SH-SY5Y (cell line): ENCODE data around the gene PKN1.

ENCODE experiments used
- GATA2 ChIP-seq: IDR thresholded peaks from 2 replicates; pipeline ENCODE4 v1.6.1; 2011; ENCODE audit warnings: mild to moderate bottlenecking, low read depth, low read length
- GATA3 ChIP-seq: IDR thresholded peaks from 2 replicates; pipeline ENCODE4 v1.6.1; 2011; ENCODE audit warnings: low read depth, mild to moderate bottlenecking, low read length, moderate library complexity

DNA sequence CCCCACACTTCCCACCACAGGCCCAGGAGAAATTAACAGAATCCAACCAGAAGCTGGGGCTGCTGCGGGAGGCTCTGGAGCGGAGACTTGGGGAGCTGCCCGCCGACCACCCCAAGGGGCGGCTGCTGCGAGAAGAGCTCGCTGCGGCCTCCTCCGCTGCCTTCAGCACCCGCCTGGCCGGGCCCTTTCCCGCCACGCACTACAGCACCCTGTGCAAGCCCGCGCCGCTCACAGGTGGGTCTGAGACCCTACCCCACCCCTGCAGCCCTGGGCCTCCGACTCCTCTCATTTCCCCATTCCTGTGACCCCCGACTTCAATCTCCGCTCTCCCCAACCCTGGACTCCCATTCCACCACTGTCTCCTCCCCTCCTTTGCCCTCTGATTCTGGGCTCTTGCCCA is 17.8 kb downstream of the PKN1 start:
- TF ChIP-seq GATA3 (no peak), GATA2 (no peak)
